Islet precursor cell (in vitro differentiated cells): ENCODE results near the gene IQCM.
"Not testable (repeated sequence)": the region's sequence is repeated elsewhere in the genome, so short reads cannot be mapped to it uniquely, and the experiment has no call there.

Experiments used
- DNase-seq: peaks from one replicate; pipeline ENCODE4 v3.0.0-alpha.2; 2018

Gene IQCM

DNA sequence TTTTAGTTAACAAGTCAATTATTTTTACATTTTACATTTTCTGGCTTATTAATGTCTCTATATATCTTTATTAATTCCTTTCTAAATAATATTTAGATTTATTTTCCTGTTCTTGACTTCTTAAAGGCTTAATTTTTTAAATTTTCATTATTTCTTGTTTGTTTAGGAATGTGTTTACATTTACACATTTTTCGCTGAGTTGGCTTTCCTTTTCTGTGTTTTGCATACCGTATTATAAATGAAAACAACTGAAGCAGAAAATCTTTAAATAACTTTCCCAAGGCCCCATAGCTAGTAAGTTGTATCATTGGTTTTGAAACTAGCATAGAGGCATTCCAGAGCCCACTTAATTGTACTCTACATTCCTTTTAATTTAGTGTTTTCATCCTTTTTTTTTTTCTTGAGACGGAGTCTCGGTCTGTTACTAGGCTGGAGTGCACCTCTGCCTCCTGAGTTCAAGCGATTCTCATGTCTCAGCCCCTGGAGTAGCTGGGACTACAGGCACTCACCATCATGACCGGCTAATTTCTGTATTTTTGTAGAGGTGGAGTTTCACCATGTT, 261.6 kb downstream of the IQCM start:
- no peak for DNase-seq

DNA sequence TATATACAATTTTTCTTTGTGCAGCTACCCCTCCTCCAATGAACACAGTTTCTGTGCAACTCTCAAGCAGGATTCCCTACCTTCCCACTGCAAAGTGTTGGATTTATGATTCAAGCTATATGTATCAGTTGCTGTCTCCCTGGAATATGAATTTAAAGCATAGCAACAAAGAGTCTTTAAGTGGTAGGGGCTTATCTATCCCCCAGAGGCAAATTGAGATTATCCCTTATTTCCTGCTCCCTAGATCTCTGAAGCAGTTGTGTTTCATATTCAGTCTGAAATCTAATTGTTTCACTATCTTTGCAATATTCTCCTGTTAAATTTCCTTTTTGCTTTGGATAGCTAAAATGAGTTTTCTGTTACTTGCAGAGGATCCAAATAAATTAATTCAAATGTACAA, 263.0 kb downstream of the IQCM start:
- no peak for DNase-seq

GRCh38 chr4:149549911-149550310, 265.7 kb downstream of the IQCM start:
- peak; percentile 89 for DNase-seq

DNA sequence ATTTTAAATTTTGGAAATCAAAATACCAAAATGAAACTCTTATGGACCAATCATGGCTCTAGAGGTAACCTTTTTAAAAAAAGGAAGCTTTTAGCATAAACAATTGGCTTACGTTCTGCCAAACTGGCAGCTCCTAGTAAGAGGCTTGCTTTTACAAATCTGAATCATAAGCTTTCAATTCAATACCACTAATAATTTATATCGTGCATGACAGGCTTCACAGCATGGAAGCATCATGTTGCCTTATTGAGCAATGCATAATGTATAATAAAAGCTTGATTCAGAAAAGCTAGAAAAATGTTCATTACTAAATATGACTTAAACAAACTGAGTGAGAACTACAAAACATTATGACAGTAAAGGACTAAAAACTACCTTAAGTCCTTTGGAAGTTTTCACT, 280.9 kb downstream of the IQCM start:
- no peak for DNase-seq

GRCh38 chr4:149531861-149532260, 283.8 kb downstream of the IQCM start:
- DNase-seq, result no peak

DNA sequence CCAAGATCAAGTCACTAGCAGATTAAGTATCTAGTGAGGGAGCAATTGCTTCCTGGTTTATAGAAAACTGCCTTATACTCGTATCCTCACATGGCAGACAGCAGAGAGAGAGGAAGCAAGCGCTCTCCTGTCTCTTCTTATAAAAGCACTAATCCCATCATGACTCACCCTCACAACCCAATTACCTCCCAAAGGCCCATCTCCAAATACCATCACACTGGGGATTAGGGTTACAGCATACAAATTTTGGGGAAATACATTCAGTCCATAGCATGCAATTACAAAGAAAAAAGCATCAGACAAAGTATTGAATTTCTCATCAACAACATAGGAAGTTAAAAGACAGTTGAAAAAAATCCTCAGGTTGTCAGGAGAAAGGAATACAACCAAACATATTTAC, 292.6 kb downstream of the IQCM start:
- DNase-seq, result no peak

DNA sequence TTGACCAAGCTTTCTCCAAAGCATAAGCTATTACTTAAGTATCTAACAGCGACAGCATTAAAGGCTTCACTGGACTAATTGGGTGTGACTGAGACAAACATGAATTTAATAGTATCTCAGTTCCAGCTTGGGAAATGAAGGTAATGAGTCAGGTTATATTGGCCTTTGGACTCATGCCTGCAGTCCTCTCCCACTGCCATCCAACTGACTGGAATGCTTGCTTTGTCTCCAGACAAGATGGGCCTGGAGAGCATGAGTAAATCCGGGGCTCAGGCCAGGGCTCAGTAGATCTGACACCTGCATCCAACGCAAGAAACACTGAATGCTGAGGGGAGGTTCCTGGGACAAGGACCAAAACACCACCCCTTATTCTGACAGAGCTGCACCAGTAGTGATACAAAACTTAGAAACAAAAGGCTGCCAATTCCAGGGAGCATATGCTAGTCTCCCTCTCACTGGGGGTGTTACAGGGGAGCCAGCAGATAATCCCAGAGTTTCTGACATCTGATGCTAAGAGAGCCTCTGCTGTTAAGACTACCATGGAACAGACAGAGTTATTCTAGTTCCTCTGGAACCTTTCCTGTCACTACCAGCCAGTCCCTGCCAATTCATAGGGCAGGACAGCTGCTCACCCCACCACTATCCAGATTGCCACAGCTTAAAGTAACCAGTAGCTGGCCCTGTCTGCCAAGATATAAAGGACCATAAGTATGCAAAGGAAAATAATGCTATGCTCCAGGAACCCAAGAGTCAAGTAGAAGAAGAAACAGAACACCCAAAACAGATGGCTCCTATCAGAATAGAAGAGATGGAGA, 293.8 kb downstream of the IQCM start:
- no peak for DNase-seq

DNA sequence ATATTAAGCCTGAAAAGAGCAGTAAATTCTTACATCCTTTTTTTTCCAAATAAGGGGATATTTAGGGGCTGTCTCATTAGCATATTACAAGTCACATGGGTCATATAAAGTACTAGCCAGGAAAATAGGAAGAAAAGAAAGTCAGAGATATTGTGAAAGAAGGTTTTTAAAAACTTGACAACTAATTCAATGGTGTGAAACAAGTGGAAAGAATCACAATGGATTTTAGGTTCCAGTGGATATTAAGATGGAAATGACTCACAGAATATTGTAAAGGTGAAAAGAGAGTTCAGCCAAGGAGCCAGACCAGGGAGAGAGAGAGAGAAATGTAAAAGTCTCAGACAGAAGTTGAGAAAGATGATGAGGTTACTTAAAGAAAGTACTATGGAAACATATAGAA, 297.2 kb downstream of the IQCM start:
- DNase-seq, result no peak

- no peak for DNase-seq
Observed at GRCh38 chr4:149513081-149513480, 302.6 kb downstream of the IQCM start.

DNA sequence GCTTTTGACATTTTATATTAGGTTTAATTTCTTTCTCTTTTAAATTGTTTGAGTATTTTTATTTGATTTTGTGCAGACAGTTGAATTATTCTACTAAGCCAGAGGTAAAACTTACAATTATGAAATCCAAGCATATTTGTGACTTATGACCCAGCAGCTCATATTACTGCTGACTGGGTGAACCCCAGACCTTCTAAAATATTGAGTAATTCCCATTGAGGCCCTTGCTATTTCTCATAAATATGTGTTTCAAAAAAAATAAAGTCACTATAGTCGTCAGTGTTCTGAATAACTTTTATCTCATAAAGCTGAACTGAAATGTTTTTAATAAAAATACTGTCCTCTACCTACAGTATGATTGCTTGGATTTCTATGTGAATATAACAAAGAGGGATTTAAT, 303.1 kb downstream of the IQCM start:
- DNase-seq, result no peak

DNA sequence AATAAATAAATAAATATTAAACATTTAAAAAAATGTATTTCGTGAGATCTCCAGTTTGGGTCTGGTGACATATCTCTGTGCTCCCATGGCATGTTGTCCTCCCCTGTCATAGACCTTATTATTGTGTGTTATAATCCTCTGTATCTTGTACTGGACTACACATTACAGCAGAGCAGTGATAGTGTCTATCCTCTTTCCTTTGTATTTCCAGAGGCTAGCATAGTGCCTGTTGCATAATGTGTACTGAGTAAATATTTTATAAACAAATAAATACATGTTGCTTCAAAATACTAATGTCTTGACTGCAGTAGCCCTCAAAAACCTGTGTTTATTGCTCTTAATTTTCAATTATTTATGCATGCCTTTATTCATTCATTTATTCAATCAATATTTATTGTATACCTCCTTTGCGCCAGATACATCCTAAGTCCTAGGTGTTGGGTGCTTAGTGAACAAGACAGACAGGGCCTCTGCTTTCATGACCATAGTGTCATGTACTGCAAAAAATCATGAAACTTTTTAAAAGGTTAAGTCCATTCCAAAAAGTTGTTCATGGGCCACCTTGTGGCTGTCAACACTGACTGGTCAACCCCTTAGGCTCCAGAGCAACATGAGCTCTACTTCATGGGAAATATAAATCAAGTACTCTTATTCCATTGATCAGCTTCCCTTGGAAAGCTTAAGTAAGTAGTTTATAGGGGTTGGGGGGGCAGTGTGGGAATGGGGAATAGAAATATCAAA, 303.9 kb downstream of the IQCM start:
- DNase-seq, result no peak

GRCh38 chr4:149507309-149507708, 308.3 kb downstream of the IQCM start:
- not testable (repeated sequence) for DNase-seq

DNA sequence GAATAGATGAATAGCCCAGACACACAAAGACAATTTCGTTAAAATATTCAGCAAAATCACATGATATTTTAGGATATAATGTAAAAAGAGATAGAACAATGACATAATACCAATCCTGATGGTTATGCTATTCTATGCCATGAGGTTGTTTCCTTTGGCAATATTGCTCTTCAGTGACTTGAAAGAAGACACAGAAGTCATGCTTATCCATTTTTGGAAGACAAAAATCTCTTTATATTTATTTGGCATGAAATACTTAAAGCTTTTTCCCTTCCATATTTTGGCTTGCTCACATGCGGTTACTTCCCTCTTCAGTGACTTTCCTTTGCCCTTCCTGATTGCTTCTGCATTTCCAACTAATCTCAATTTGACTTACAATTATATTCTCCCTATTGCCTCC, 314.8 kb downstream of the IQCM start:
- DNase-seq, result no peak

DNA sequence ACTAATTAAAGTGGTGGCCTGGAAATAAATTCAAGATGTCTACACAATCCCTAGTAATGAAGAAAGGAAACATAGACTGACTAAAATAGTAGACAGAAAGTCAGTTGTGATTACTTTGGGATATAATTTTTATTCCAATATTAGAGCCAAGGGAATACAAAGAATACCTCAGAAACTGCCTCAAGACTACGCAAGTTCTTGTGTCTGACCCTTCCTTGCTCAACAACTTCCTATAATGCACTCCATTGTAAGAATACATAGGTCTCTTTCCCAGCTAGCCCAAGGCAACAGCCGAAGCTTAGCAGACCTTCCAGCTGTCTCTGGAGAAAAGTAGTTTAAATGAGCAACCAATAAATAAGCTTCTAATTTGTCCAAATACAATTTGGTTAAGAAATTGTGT, 315.9 kb downstream of the IQCM start:
- DNase-seq, result no peak

DNA sequence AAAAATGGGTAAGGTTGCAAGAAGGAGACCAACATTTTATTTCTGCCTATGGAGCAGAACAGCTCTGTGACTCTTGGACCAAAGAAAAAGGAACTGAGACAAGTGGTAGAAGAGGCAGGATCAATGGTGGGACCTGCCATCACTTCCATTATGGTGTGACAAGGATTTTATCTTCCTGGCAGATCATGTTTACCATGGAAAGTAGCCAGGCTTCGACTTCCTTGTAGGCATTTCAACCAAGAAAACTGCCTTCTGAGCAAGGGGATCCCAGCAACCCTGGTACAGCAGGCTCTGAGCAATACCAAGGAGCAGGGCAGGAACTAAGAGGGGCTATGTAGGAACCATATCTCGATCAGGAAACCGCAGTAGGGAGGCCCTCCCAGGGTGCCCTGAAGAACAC, 317.4 kb downstream of the IQCM start:
- no peak for DNase-seq

DNA sequence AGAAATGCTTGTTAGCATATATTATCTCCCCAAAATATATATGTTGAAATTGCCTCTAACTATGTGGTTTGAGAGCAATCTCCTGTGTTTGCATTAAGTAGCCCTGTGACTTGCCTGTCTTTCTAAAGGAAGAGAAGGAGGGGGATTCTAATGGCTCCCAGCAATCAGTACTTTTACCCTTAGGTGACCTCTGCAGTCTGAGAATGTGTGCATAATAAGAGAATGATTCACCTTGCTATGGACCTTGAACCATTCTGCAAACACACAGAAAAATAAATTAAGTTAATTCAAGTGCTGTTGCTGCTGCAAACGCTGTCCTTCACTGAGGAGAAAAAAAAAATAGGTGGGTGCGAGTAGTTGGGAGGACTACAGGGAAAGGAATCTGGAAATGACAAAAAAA, 322.2 kb downstream of the IQCM start:
- DNase-seq, result no peak

DNA sequence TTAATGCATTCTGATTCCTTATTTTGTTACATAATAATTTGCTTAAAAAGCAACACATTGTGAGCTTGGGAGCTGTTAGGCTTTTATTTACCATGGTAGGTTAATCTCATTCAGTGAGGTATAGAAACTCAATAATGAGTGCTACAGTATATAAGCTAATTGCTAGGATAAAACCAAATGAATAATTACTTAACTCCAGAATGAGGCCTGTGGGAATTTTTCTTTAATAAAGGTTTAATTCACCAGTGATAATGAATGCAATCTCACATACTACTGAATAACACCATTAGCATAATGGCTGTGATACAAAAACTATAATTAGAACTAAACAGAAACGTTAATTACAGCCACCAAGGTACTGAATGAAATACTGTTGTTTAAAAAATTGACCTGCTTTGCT, 326.3 kb downstream of the IQCM start:
- no peak for DNase-seq

DNA sequence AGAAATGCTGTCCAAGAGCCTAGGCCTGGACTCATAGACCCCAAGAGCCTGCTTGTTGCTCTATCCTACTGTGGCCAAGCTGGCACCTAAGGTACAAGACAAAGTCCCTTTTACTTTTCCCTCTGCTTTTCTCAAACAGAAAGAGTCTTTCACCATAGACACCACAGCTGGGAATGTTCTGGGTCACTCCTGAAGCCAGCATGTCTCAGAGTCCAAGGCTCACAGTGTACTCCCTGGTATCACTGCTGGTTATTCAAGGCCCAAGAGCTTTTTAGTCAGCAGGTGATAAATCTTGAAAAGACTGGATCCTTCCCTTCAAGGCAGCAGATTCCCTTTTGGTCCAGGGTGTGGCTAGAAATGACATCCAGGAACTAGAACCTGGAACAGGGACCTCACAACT, 328.8 kb downstream of the IQCM start:
- DNase-seq, result no peak

GRCh38 chr4:149468669-149469068, 347.0 kb downstream of the IQCM start:
- not testable (repeated sequence) for DNase-seq

- no peak for DNase-seq
Observed at GRCh38 chr4:149466446-149466845, 349.2 kb downstream of the IQCM start.

DNA sequence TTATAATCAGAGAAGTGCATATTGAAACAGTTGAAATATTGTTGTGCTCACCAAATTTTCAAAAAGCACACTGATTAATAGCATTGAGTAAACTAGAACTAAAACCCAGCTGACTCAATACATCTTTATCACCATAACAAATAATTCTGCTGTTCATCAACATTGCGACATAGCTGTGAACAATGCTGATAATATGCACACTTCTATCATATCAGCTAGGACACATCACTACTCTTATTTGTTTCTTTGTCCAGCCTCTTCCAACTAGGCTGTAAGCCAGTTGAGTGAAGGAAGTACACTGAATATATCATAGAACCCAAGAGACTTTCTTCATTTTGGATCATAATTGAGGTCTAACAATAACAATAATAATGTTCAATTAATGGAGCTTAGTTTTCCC, 349.7 kb downstream of the IQCM start:
- DNase-seq, result no peak

- DNase-seq, result no peak
Observed at GRCh38 chr4:149443537-149443936, 372.1 kb downstream of the IQCM start.

DNA sequence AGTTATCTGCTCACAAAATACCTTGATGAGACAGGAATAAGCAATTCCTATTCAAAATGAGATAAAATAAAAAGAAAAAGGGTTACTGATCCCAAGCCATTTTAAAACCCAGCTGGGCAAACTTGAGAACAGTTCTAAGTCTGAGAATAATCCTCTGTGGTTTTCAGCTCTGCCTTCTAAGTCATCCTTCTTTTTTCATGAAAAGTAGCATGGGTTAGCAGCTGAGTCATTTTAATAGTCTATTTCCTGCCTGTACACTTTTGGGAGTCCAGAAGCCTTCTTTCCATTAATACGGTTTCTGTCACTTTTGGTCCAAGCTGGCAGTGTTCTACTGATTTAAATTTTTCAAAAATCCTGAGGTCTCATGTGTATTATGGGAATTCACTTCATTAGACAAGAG, 374.3 kb downstream of the IQCM start:
- DNase-seq, result no peak

- DNase-seq, result no peak
Observed at GRCh38 chr4:149426461-149426860, 389.2 kb downstream of the IQCM start.
